Body of pancreas (tissue), 4 donors: ENCODE measurements around the gene CELF5. TPM values are rescaled to one million over a fixed set of nuclear protein-coding genes. Genes with fewer than 3 reads are reported as not detected.
"Not testable (repeated sequence)": the region's sequence is repeated elsewhere in the genome, so short reads cannot be mapped to it uniquely, and the experiment has no call there.

Experiments used
- ATAC-seq: fragments of 150-250 bp; one replicate; pipeline ENCODE4 v1.9.1; 2016
- DNase-seq, 4 donors: peaks; one replicate each; pipeline ENCODE4 v3.0.0-alpha.2; 2019
- H3K27ac ChIP-seq, 4 donors: fragments of 200-600 bp; sonication (generic); 1 replicate in 3 of 4; 2 replicates in 1 of 4; pipeline versions ENCODE4 v1.5.1 to v1.6.1; 2016 to 2019; ENCODE audit warnings: mild to moderate bottlenecking in 1 of 4, mixed read lengths in 1 of 4, moderate library complexity in 1 of 4
- H3K27me3 ChIP-seq, 2 donors: fragments of 200-600 bp; sonication (generic); one replicate each; pipeline ENCODE4 v1.6.0; 2016; ENCODE audit warnings: mild to moderate bottlenecking in 1 of 2
- H3K36me3 ChIP-seq, 2 donors: fragments of 200-600 bp; sonication (generic); replicated peaks in 1 of 2; 2 replicates each; pipeline ENCODE4 v1.5.1; 2016; ENCODE audit warnings: low read depth in 2 of 2; ENCODE audit not compliant: insufficient read depth in 1 of 2
- H3K4me1 ChIP-seq: fragments of 200-600 bp; sonication (generic); one replicate; pipeline ENCODE4 v1.6.0; 2016
- H3K4me3 ChIP-seq, 2 donors: fragments of 200-600 bp; sonication (generic); 1 replicate in 1 of 2; 2 replicates in 1 of 2; pipeline ENCODE4 v1.5.1; 2016 to 2019
- H3K9me3 ChIP-seq, 3 donors: fragments of 200-600 bp; sonication (generic); 1 replicate in 2 of 3; 2 replicates in 1 of 3; pipeline ENCODE4 v1.5.1; 2016
- CTCF ChIP-seq, 7 experiments: fragments of 450-650 bp in 4 of 7; fragments of 200-600 bp in 3 of 7; sonication (generic) in 3 of 7; IDR thresholded peaks; one replicate each; pipeline ENCODE4 v1.5.1; 2016 to 2019; ENCODE audit warnings: antibody characterized with exemption in 7 of 7
- POLR2A ChIP-seq, 3 donors: fragments of 450-650 bp; IDR thresholded peaks; one replicate each; pipeline ENCODE4 v1.6.1; 2016; ENCODE audit warnings: antibody characterized with exemption in 3 of 3, mild to moderate bottlenecking in 2 of 3
- WGBS, 2 donors: methylation state at CpG; one replicate each; pipeline ENCODE4 v1.1.5; 2017; 5-methylcytosine and 5-hydroxymethylcytosine counted together
- intact Hi-C: fragments of 100-400 bp; cut with DNase I; formaldehyde crosslinking; loops from one replicate; pipeline ENCODE4 v1.15.1; 2023
- total RNA-seq, 2 donors: library from RNA; depleted of rRNA; stranded (reverse); fragments of >200 nt; gene quantifications; one replicate each; pipeline ENCODE4 v1.1.0, GENCODE V29; 2016

CELF5 gene
- total RNA-seq, 2 donors from 2014 or later: 0.33 TPM; not detected in 1

GRCh38 chr19:3188627-3189596, 35.5 kb upstream of the CELF5 start:
- intact Hi-C loops: no loop called here
- H3K27me3 ChIP-seq: no peaks in the 10 kb centered on the region
- no peak for TF ChIP-seq POLR2A (IDR thresholded peaks at IDR 0.05)
- no peak for TF ChIP-seq CTCF (IDR thresholded peaks at IDR 0.05)
- no peaks in the 10 kb centered on the region for H3K36me3 ChIP-seq
- DNase-seq (no peak), ATAC-seq (no peak)
- H3K4me3 ChIP-seq: no peak overlapping the region
- WGBS, 2 donors: 89 to 94% methylated on average over 19 to 29 of the region's 35 CpGs
- H3K9me3 ChIP-seq: no peaks in the 10 kb centered on the region
- H3K27ac ChIP-seq: no peak overlapping the region
- peaks cover 37% of the 10 kb centered on the region for H3K4me1 ChIP-seq

- no peak overlapping the region for H3K4me3 ChIP-seq
- no peaks in the 10 kb centered on the region for H3K27me3 ChIP-seq
- TF ChIP-seq POLR2A (IDR thresholded peaks at IDR 0.05) (no peak), CTCF (IDR thresholded peaks at IDR 0.05) (no peak)
- 64 to 65% methylated on average over 14 to 25 of the region's 28 CpGs for WGBS, 2 donors
- H3K4me1 ChIP-seq: peaks cover 34% of the 10 kb centered on the region
- DNase-seq (peak; percentile 50 to 64 (median 56)), ATAC-seq (no peak)
- H3K36me3 ChIP-seq: no peaks in the 10 kb centered on the region
- H3K9me3 ChIP-seq: no peaks in the 10 kb centered on the region
- intact Hi-C loops: no loop called here
- no peak overlapping the region for H3K27ac ChIP-seq
These were observed 34.6 kb upstream of the CELF5 start for GRCh38 chr19:3189702-3190469.

- no peak for TF ChIP-seq CTCF (IDR thresholded peaks at IDR 0.05)
- TF ChIP-seq POLR2A (IDR thresholded peaks at IDR 0.05): no peak
- H3K4me3 ChIP-seq: no peak overlapping the region
- intact Hi-C loops: no loop called here
- no peak overlapping the region for H3K27ac ChIP-seq
- DNase-seq (no peak), ATAC-seq (no peak)
- H3K4me1 ChIP-seq: peaks cover 30% of the 10 kb centered on the region
- H3K36me3 ChIP-seq: no peaks in the 10 kb centered on the region
- H3K9me3 ChIP-seq: no peaks in the 10 kb centered on the region
- WGBS, 2 donors: 91 to 98% methylated on average over 12 of the region's 18 CpGs
- H3K27me3 ChIP-seq: no peaks in the 10 kb centered on the region
These were observed 34.0 kb upstream of the CELF5 start for GRCh38 chr19:3190470-3190770.

GRCh38 chr19:3190921-3191805, 33.3 kb upstream of the CELF5 start:
- 88 to 92% methylated on average over 31 to 46 of the region's 46 CpGs for WGBS, 2 donors

GRCh38 chr19:3191806-3192104, 32.7 kb upstream of the CELF5 start:
- intact Hi-C loops, H3K36me3 ChIP-seq, H3K9me3 ChIP-seq, ATAC-seq, DNase-seq, H3K4me3 ChIP-seq, H3K27ac ChIP-seq, H3K27me3 ChIP-seq: not testable (repeated sequence)
- peaks cover 26% of the 10 kb centered on the region for H3K4me1 ChIP-seq
- WGBS, 2 donors: 91 to 95% methylated on average over 12 of the region's 12 CpGs

More at GRCh38 chr19:3190921-3191805, 33.3 kb upstream of the CELF5 start:
- no peaks in the 10 kb centered on the region for H3K9me3 ChIP-seq
- H3K36me3 ChIP-seq: no peaks in the 10 kb centered on the region
- no peak for TF ChIP-seq POLR2A (IDR thresholded peaks at IDR 0.05)
- TF ChIP-seq CTCF (IDR thresholded peaks at IDR 0.05): no peak
- no peak overlapping the region for H3K27ac ChIP-seq
- no peak overlapping the region for H3K4me3 ChIP-seq
- DNase-seq: no peak
- no peaks in the 10 kb centered on the region for H3K27me3 ChIP-seq
- H3K4me1 ChIP-seq: peaks cover 30% of the 10 kb centered on the region
- no peak for ATAC-seq
- intact Hi-C loops: no loop called here
